GM15510 (cell line): ENCODE data around the gene PTPRH.

Experiments
- POLR2A ChIP-seq: IDR thresholded peaks from 3 replicates; pipeline ENCODE4 v1.6.1; 2011; ENCODE audit warnings: borderline replicate concordance; ENCODE audit not compliant: insufficient read length; ENCODE audit errors: extremely low read depth

Gene PTPRH

DNA sequence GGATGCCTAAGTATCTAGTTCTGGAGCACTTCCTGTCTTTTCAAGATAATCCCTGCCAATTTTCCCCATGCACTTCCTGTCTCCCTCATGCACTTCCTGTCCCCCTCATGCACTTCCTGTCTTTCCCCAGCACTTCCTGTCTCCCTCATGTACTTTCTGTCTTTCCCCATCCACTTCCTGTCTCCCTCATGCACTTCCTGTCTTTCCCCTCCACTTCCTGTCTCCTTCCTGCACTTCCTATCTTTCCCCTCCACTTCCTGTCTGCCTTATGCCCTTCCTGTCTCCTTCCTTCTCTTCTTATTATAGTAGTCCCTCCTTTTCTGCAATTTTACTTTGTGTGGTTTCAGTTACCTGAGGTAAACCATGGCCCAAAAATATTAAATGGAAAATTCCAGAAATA is 57.3 kb downstream of the PTPRH start:
- no peak for TF ChIP-seq POLR2A

GRCh38 chr19:55149078-55150003 is 60.0 kb downstream of the PTPRH start, which contains the start of gene TNNT1:
TSS of gene TNNT1 (minus strand) at chr19:55149206. CDS start at chr19:55147157, 2,049 bp downstream.
- TF ChIP-seq POLR2A, result no peak

DNA sequence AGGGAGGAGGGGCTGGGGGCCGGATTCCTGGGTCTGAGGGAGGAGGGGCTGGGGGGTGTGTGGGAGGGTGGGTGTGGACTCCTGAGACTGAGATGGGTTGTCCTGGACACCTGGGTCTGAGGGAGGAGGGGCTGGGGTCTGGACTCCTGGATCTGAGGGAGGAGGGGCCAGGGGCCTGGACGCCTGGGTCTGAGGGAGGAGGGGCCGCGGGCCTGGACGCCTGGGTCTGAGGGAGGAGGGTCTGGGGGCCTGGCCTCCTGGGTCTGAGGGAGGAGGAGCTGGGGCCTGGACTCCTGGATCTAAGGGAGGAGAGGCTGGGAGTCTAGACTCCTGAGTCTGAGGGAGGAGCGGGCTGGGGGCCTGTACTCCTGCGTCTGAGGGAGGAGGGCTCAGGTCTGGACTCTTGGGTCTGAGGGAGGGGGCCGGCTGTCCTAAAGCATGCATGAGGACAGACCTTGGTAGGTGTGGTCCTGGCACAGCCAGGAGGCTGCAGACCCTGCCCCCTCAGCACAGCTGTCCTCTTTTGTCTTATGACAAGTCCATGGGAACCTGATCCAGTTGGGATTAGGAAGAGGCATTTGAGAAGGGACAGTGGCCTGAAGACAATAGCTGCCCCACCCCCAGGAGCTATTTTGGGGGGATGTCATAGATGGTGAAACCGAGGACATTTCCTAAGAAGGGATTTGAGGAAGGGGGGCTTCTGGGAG is 61.6 kb downstream of the PTPRH start:
- TF ChIP-seq POLR2A, result no peak

DNA sequence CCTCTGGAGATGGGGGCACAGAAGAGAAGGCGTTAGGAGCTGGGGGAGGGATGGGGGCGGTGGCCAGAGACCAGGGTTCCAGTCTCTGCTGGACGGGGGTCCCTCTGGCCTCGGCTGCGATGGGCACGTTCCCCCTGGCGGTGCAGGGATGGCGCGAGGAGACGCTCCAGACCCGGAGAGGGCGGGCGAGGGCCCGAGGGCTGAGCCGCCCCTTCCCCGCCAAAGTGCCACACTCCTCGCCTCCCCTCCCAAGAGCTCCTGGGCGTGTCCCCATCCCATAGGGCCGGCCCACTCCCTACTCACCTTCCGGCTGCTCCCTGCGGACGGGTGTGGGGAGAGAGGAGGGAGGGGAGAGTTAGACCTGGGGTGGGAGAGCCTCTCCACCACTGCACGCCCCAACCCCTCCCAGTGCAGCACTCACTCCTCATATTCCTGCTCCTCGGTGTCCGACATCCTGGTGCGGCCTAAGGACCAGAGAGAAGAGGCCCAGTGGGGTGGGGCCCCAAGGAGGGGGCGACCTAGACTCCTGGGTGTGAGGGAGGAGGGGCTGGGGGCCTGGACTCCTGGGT is 62.5 kb downstream of the PTPRH start:
- no peak for TF ChIP-seq POLR2A

- no peak for TF ChIP-seq POLR2A
Observed at GRCh38 chr19:55146078-55146704, 63.1 kb downstream of the PTPRH start.

DNA sequence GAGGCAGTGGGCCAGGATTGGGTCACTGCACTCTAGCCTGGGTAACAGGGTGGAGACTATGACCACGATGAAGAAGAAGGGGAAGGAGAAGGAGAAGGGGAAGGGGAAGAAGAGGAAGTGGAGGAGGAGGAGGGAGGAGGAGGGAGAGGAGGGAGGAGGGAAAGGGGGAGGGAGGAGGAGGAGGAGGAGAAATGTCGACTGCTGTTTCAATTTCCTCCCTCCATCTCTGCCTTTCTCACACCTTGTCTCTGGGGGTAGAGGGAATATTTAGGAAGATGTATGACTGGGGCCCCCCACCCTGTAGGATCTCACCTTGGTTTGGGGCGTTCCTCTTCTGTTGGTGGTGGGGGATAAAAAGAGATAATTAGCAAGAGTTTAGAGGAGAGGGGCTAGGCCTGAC is 64.1 kb downstream of the PTPRH start:
- no peak for TF ChIP-seq POLR2A

- no peak for TF ChIP-seq POLR2A
Observed at GRCh38 chr19:55141696-55142095, 67.6 kb downstream of the PTPRH start.

DNA sequence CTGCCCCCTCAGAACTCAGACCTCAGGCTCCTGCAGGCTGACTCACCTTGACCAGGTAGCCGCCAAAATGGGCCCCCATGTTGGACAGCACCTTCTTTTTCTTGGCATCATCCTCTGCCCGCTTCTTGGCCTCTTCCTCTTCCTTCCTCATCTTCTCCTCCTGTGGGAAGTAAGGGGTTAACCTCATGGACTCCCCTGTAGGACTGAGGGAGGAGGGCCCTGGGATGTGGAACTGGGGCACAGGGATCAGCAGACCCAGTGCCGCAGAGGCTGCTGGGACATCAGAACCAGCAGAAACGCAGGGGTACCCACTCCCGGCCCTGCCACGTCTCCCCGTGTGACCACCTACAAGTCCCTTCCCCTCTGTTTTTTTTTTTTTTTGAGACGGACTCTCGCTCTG is 71.4 kb downstream of the PTPRH start:
- no peak for TF ChIP-seq POLR2A

- TF ChIP-seq POLR2A, result no peak
Observed at GRCh38 chr19:55136399-55137102, 72.8 kb downstream of the PTPRH start.

- TF ChIP-seq POLR2A, result no peak
Observed at GRCh38 chr19:55134736-55135135, 74.6 kb downstream of the PTPRH start.

GRCh38 chr19:55133639-55134444 is 75.5 kb downstream of the PTPRH start:
- TF ChIP-seq POLR2A, result no peak

GRCh38 chr19:55132453-55133129 is 76.7 kb downstream of the PTPRH start:
- TF ChIP-seq POLR2A, result no peak

DNA sequence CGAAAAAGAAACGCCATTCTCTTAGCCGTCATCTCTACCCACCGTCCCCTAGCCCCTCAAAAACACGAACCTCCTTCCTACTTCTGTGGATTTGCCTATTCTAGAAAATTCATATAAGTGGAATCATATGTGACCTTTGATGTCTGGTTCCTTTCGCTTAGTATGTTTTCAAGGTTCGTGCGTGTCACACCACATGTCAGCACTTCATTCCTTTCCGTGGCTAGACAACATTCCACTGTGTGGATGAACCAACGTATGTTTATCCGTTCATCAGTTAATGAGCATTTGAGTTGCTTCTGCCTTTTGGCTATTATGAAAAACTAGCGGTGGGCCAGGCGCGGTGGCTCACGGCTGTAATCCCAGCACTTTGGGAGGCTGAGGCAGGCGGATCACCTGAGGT is 77.9 kb downstream of the PTPRH start:
- TF ChIP-seq POLR2A, result no peak
